Glutamatergic neuron (in vitro differentiated cells): ENCODE data around the gene USPL1. TPM values are rescaled to one million over a fixed set of nuclear protein-coding genes. Genes with fewer than 3 reads are reported as not detected.
"Not testable (repeated sequence)": the region's sequence is repeated elsewhere in the genome, so short reads cannot be mapped to it uniquely, and the experiment has no call there.

Source experiments
- DNase-seq: peaks from one replicate; pipeline ENCODE4 v3.0.0; 2022
- H3K27ac Mint-ChIP-seq: one replicate; pipeline ENCODE4 v1.8.0; 2020; ENCODE audit warnings: mild to moderate bottlenecking, mixed read lengths, inconsistent platforms; ENCODE audit not compliant: unreplicated experiment
- H3K27me3 Mint-ChIP-seq: one replicate; pipeline ENCODE4 v1.8.0; 2020; ENCODE audit warnings: mild to moderate bottlenecking, moderate library complexity, mixed read lengths, inconsistent platforms; ENCODE audit not compliant: unreplicated experiment
- H3K36me3 Mint-ChIP-seq: one replicate; pipeline ENCODE4 v1.8.0; 2020; ENCODE audit warnings: mild to moderate bottlenecking, mixed read lengths, inconsistent platforms; ENCODE audit not compliant: unreplicated experiment
- H3K4me1 Mint-ChIP-seq: one replicate; pipeline ENCODE4 v1.8.0; 2020; ENCODE audit warnings: mild to moderate bottlenecking, low read depth, mixed read lengths, inconsistent platforms; ENCODE audit not compliant: unreplicated experiment
- H3K4me3 Mint-ChIP-seq: one replicate; pipeline ENCODE4 v1.8.0; 2020; ENCODE audit warnings: mild to moderate bottlenecking, mixed read lengths, inconsistent platforms; ENCODE audit not compliant: unreplicated experiment
- H3K9me3 Mint-ChIP-seq: one replicate; pipeline ENCODE4 v1.8.0; 2020; ENCODE audit warnings: mild to moderate bottlenecking, moderate library complexity, mixed read lengths, inconsistent platforms; ENCODE audit not compliant: unreplicated experiment
- total RNA-seq: library from RNA; stranded (reverse); fragmentation: NEBNext Ultra II Directional; extraction: Animal tissue kit (Norgen Biotek cat#: 25700); gene quantifications from one replicate; pipeline ENCODE4 v1.2.1, GENCODE V29; 2021; ENCODE audit not compliant: unreplicated experiment
- TF ChIP-seq, protein P1 (sequence below): fragments of 200-600 bp; sonication (generic); IDR thresholded peaks from one replicate; pipeline ENCODE4 v1.5.0; 2021; ENCODE audit not compliant: partially characterized antibody, unreplicated experiment

USPL1 gene
- total RNA-seq, 1 donor from 2014 or later: 101 TPM

GRCh38 chr13:30645629-30646028, 27.9 kb downstream of the USPL1 start:
- H3K9me3 Mint-ChIP-seq: peaks cover 5% of the 10 kb centered on the region
- H3K27me3 Mint-ChIP-seq: peaks cover 2% of the 10 kb centered on the region
- TF ChIP-seq, protein P1, sequence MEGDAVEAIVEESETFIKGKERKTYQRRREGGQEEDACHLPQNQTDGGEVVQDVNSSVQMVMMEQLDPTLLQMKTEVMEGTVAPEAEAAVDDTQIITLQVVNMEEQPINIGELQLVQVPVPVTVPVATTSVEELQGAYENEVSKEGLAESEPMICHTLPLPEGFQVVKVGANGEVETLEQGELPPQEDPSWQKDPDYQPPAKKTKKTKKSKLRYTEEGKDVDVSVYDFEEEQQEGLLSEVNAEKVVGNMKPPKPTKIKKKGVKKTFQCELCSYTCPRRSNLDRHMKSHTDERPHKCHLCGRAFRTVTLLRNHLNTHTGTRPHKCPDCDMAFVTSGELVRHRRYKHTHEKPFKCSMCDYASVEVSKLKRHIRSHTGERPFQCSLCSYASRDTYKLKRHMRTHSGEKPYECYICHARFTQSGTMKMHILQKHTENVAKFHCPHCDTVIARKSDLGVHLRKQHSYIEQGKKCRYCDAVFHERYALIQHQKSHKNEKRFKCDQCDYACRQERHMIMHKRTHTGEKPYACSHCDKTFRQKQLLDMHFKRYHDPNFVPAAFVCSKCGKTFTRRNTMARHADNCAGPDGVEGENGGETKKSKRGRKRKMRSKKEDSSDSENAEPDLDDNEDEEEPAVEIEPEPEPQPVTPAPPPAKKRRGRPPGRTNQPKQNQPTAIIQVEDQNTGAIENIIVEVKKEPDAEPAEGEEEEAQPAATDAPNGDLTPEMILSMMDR: no peak
- no peak overlapping the region for H3K4me3 Mint-ChIP-seq
- no peak overlapping the region for H3K27ac Mint-ChIP-seq
- H3K4me1 Mint-ChIP-seq: peaks cover 30% of the 10 kb centered on the region
- peaks cover 5% of the 10 kb centered on the region for H3K36me3 Mint-ChIP-seq
- no peak for DNase-seq

GRCh38 chr13:30647420-30647819, 29.7 kb downstream of the USPL1 start:
- no peak overlapping the region for H3K4me3 Mint-ChIP-seq
- no peak for DNase-seq
- H3K27ac Mint-ChIP-seq: peak overlapping the region; percentile 19
- peaks cover 6% of the 10 kb centered on the region for H3K27me3 Mint-ChIP-seq
- H3K9me3 Mint-ChIP-seq: peaks cover 5% of the 10 kb centered on the region
- H3K4me1 Mint-ChIP-seq: peaks cover 25% of the 10 kb centered on the region
- TF ChIP-seq, protein P1: no peak
- H3K36me3 Mint-ChIP-seq: no peaks in the 10 kb centered on the region

GRCh38 chr13:30647824-30648521, 30.3 kb downstream of the USPL1 start:
- no peak overlapping the region for H3K4me3 Mint-ChIP-seq
- H3K9me3 Mint-ChIP-seq: peaks cover 4% of the 10 kb centered on the region
- TF ChIP-seq, protein P1: no peak
- no peaks in the 10 kb centered on the region for H3K36me3 Mint-ChIP-seq
- H3K4me1 Mint-ChIP-seq: peaks cover 25% of the 10 kb centered on the region
- no peak overlapping the region for H3K27ac Mint-ChIP-seq
- no peak for DNase-seq
- peaks cover 6% of the 10 kb centered on the region for H3K27me3 Mint-ChIP-seq

DNA sequence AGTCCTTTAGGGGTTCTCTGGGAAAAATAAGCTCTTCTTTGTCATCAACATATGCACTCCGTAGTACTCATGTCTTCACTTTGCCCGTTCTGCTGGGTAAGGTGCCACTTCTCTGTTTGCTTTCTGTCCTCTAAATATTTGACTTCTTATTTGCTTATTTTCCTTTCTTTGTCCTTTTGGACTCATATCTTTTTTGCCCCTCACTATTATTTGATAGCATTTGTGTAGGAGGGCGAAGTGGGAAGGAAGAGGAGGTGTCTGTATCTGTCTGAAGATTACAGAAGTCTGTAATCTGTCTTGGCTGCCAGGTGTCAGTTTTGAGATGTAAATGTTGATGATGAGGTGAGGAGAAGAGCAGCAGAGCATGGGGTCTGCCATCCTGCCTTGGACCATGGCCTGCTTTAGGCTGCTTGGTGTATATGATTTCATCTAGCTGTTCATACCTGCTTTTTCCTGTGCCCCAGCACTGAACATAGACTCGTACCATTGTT, 30.8 kb downstream of the USPL1 start:
- H3K27me3 Mint-ChIP-seq: peaks cover 6% of the 10 kb centered on the region
- TF ChIP-seq, protein P1: no peak
- no peak for DNase-seq
- no peaks in the 10 kb centered on the region for H3K36me3 Mint-ChIP-seq
- H3K4me1 Mint-ChIP-seq: peaks cover 27% of the 10 kb centered on the region
- peak overlapping the region; percentile 2 for H3K4me3 Mint-ChIP-seq
- peaks cover 3% of the 10 kb centered on the region for H3K9me3 Mint-ChIP-seq
- no peak overlapping the region for H3K27ac Mint-ChIP-seq

GRCh38 chr13:30651648-30652047, 33.9 kb downstream of the USPL1 start:
- H3K36me3 Mint-ChIP-seq, H3K27ac Mint-ChIP-seq, H3K27me3 Mint-ChIP-seq, H3K4me3 Mint-ChIP-seq, DNase-seq, H3K9me3 Mint-ChIP-seq: not testable (repeated sequence)
- peaks cover 17% of the 10 kb centered on the region for H3K4me1 Mint-ChIP-seq
